ENCODE results near the gene HNRNPF.
"Not testable (repeated sequence)": the region's sequence is repeated elsewhere in the genome, so short reads cannot be mapped to it uniquely, and the experiment has no call there.

The HNRNPF gene

DNA sequence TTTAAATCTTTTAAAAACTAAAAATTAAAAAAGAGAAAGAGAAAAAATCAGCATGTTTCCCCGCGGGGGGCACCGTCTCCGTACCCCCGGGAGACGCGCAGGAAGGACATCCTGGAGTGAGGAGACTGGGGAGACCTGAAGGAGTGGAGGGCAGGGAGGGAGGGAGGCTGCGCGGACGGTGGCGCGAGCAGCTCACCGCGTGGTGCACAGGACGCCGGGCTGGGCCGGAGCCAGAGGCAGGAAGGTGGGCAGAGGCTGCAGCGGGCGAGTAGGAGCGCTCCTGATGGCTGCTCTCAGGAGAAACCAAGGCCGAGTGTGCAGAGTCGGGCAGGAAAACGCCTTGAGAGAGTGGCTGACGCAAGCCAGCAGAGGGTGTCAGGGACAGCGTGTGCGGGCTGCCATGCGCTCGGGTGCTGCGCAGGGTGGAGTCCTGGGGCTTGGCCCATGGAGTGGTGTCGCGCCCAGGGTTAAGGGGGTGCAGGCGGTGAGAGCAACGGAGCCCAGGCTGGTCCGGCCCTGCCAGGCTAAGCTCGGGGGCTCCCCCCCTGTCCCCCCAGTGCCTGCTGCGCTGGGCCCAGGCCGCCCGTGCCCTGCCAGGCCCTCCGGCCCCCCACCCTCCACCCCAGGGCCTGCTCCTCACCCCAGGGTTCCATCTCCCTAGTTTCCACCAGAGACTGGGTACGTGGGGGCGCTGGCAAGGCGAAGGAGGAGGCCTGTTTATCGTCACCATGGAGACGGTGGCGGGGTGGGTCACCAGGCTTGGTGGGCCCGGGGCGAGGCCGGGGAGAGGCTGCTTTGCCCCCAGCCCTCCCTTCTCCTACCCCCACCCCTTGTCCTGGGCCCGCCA is 66.5 kb downstream of the HNRNPF start:
- DNase-seq: no peak

DNA sequence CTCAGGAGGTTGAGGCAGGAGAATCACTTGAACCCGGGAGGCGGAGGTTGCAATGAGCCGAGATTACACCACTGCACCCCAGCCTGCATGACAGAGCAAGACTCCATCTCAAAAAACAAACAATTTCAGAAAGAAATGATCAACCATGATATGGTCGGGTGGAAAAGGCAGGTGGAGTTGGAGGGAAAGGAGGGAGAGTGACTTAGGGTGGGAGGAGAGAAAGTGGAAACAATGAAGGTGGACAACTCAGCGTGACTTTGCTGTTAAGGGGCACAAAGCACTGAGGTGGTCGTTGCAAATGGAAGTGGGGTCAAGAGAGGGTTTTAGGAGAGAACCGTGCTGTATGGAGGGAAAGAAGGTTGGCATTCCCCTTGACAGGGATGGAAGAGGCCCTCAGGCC is 67.5 kb downstream of the HNRNPF start:
- DNase-seq: no peak

DNA sequence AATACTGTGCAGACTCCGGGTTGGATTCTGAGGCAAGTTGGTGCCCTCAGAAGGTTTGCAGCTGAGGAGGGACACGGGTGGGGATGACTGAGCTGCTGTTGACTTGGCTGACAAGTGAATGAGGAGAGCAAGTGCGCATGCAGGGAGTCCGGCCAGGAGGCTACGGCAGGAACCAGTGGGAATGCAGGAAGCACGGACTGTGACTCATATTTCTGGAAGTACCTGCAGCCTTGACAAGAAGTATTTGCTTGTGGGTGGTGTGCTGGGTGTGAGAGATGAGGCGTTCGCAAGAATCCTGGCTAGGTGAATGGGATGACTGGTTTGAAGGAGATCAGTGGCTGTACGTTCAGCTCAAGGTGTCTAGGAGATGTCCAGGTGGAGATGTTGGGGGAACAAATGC is 68.4 kb downstream of the HNRNPF start:
- DNase-seq: no peak

GRCh38 chr10:43340101-43340500 is 68.9 kb downstream of the HNRNPF start:
- no peak for DNase-seq

DNA sequence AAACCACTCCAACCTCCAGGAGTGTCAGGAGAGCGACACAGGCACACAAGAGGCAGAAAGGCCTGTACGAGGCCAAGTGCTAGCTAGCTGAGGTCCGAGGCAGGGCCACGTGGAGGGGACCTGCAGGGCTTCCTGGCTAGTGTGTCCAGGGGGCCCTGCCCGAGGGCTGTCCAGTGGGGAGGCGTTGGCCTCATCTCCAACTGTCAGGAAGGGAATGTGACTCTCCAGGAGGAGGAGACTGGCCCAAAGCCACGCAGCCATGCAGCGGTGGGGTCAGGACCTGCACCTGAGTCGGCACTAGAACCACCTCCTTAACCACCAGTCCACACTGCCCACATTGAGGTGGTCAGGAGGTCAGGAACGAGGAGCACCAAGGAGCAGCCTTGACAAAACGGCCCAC is 69.8 kb downstream of the HNRNPF start:
- DNase-seq: no peak

DNA sequence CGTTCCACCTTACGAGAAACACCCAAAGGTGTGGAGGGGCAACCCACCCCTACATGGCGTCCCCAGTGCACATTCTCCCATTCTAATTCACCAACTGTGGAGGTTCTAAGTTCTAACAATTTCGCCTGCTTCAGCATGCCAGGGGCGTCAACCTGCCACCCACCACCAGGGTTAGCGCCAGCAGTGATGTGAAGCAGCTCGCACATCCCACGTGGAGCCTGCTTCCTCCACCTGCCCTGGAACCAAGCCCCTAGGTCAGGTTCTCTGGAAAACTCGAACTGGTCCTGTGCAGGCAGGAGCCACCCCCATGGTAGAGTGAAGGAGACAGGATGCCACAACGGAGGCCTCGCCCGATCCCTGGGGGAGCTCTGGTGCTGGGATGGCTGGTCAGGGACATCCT is 70.9 kb downstream of the HNRNPF start:
- DNase-seq: no peak

DNA sequence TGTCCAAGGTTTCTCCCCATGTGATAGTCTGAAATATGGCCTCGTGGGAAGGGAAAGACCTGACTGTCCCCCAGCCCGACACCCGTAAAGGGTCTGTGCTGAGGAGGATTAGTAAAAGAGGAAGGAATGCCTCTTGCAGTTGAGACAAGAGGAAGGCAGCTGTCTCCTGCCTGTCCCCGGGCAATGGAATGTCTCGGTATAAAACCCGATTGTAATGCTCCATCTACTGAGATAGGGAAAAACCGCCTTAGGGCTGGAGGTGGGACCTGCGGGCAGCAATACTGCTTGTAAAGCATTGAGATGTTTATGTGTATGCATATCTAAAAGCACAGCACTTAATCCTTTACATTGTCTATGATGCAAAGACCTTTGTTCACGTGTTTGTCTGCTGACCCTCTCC is 71.5 kb downstream of the HNRNPF start:
- not testable (repeated sequence) for DNase-seq

- no peak for DNase-seq
Observed at GRCh38 chr10:43336641-43337318, 72.2 kb downstream of the HNRNPF start.

DNA sequence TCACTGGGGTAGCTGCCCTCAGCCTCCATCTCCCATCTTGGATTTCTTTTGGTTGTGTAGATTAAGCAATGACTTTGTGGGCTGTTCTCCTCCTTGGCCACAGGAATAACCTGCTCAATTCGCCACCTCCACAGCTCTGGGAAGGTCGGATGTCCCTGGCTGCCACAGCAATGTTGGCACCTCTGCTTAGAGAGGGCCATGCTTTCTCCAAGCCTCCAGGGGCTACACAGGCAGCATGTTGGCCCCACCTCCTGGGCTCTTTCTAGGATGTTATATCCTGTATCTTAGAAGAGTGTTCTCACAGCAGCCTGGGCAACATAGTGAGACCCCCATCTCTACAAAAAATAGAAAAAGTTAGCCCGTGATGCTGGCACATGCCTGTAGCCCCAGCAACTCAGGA is 72.9 kb downstream of the HNRNPF start:
- no peak for DNase-seq

All from NCI-H69 (cell line).